Mucosa of stomach (tissue), 1 donor: ENCODE measurements around the gene PDE1A.

Experiments used
- H3K27me3 ChIP-seq: one replicate; pipeline ENCODE4 v1.7.0; 2013; ENCODE audit warnings: mild to moderate bottlenecking, low read length; ENCODE audit not compliant: control insufficient read depth, insufficient read depth
- H3K36me3 ChIP-seq: one replicate; pipeline ENCODE4 v1.7.0; 2013; ENCODE audit warnings: low read length; ENCODE audit not compliant: control insufficient read depth, insufficient read depth
- H3K4me1 ChIP-seq: one replicate; pipeline ENCODE4 v1.7.0; 2013; ENCODE audit warnings: mild to moderate bottlenecking, low read length; ENCODE audit not compliant: control insufficient read depth, insufficient read depth
- H3K4me3 ChIP-seq: one replicate; pipeline ENCODE4 v1.7.0; 2013; ENCODE audit warnings: low read length
- H3K9ac ChIP-seq: one replicate; pipeline ENCODE4 v1.7.0; 2013; ENCODE audit warnings: mild to moderate bottlenecking, low read length, moderate library complexity
- H3K9me3 ChIP-seq: one replicate; pipeline ENCODE4 v1.7.0; 2013; ENCODE audit warnings: mild to moderate bottlenecking, low read length, moderate library complexity; ENCODE audit not compliant: control insufficient read depth
- donor health status: Pancreatic carcinoma.

The PDE1A gene

GRCh38 chr2:182134201-182134600 is 292.6 kb downstream of the PDE1A start:
- Histone ChIP-seq H3K4me3 (no peak overlapping the region), H3K4me1 (no peaks in the 10 kb centered on the region), H3K9ac (no peak overlapping the region), H3K27me3 (no peaks in the 10 kb centered on the region), H3K36me3 (no peaks in the 10 kb centered on the region), H3K9me3 (no peaks in the 10 kb centered on the region)

- H3K4me1 ChIP-seq = no peaks in the 10 kb centered on the region
- no peaks in the 10 kb centered on the region for H3K9me3 ChIP-seq
Observed at GRCh38 chr2:182133195-182133891, 293.5 kb downstream of the PDE1A start.

GRCh38 chr2:182132605-182133004 is 294.2 kb downstream of the PDE1A start:
- no peaks in the 10 kb centered on the region for H3K27me3 ChIP-seq
- no peaks in the 10 kb centered on the region for H3K36me3 ChIP-seq
- H3K4me1 ChIP-seq = no peaks in the 10 kb centered on the region
- H3K9ac ChIP-seq = no peak overlapping the region
- H3K9me3 ChIP-seq = no peaks in the 10 kb centered on the region
- no peak overlapping the region for H3K4me3 ChIP-seq

More at GRCh38 chr2:182133195-182133891, 293.5 kb downstream of the PDE1A start:
- H3K27me3 ChIP-seq = no peaks in the 10 kb centered on the region
- H3K9ac ChIP-seq = no peak overlapping the region
- H3K4me3 ChIP-seq = no peak overlapping the region
- no peaks in the 10 kb centered on the region for H3K36me3 ChIP-seq

GRCh38 chr2:182128821-182129707 is 297.8 kb downstream of the PDE1A start:
- Histone ChIP-seq H3K36me3 (no peaks in the 10 kb centered on the region), H3K4me3 (no peak overlapping the region), H3K9ac (no peak overlapping the region), H3K27me3 (no peaks in the 10 kb centered on the region), H3K9me3 (no peaks in the 10 kb centered on the region), H3K4me1 (no peaks in the 10 kb centered on the region)

GRCh38 chr2:182117196-182117595 is 309.6 kb downstream of the PDE1A start:
- Histone ChIP-seq H3K27me3 (no peaks in the 10 kb centered on the region), H3K9ac (no peak overlapping the region), H3K36me3 (no peaks in the 10 kb centered on the region), H3K4me1 (no peaks in the 10 kb centered on the region), H3K4me3 (no peak overlapping the region), H3K9me3 (no peaks in the 10 kb centered on the region)

GRCh38 chr2:182116774-182117173 is 310.1 kb downstream of the PDE1A start:
- H3K27me3 ChIP-seq = no peaks in the 10 kb centered on the region
- H3K4me3 ChIP-seq = no peak overlapping the region
- no peak overlapping the region for H3K9ac ChIP-seq
- no peaks in the 10 kb centered on the region for H3K4me1 ChIP-seq
- H3K9me3 ChIP-seq = no peaks in the 10 kb centered on the region
- no peaks in the 10 kb centered on the region for H3K36me3 ChIP-seq

- no peaks in the 10 kb centered on the region for H3K9me3 ChIP-seq
- no peaks in the 10 kb centered on the region for H3K36me3 ChIP-seq
- H3K4me3 ChIP-seq = no peak overlapping the region
- H3K4me1 ChIP-seq = no peaks in the 10 kb centered on the region
- H3K27me3 ChIP-seq = no peaks in the 10 kb centered on the region
- no peak overlapping the region for H3K9ac ChIP-seq
Observed at GRCh38 chr2:182115258-182115657, 311.6 kb downstream of the PDE1A start.

GRCh38 chr2:182113334-182113733 is 313.5 kb downstream of the PDE1A start:
- Histone ChIP-seq H3K9me3 (no peaks in the 10 kb centered on the region), H3K27me3 (no peaks in the 10 kb centered on the region), H3K9ac (no peak overlapping the region), H3K4me3 (no peak overlapping the region), H3K36me3 (no peaks in the 10 kb centered on the region), H3K4me1 (no peaks in the 10 kb centered on the region)

GRCh38 chr2:182110347-182110746 is 316.5 kb downstream of the PDE1A start:
- H3K4me1 ChIP-seq = no peaks in the 10 kb centered on the region
- H3K4me3 ChIP-seq = no peak overlapping the region
- H3K27me3 ChIP-seq = no peaks in the 10 kb centered on the region
- H3K9ac ChIP-seq = no peak overlapping the region
- H3K36me3 ChIP-seq = no peaks in the 10 kb centered on the region
- H3K9me3 ChIP-seq = no peaks in the 10 kb centered on the region

GRCh38 chr2:182103526-182103925 is 323.3 kb downstream of the PDE1A start:
- no peaks in the 10 kb centered on the region for H3K4me1 ChIP-seq
- no peaks in the 10 kb centered on the region for H3K36me3 ChIP-seq
- H3K9me3 ChIP-seq = no peaks in the 10 kb centered on the region
- no peak overlapping the region for H3K9ac ChIP-seq
- no peak overlapping the region for H3K4me3 ChIP-seq
- H3K27me3 ChIP-seq = no peaks in the 10 kb centered on the region

- Histone ChIP-seq H3K4me3 (no peak overlapping the region), H3K9ac (no peak overlapping the region), H3K27me3 (no peaks in the 10 kb centered on the region), H3K9me3 (no peaks in the 10 kb centered on the region), H3K36me3 (no peaks in the 10 kb centered on the region), H3K4me1 (no peaks in the 10 kb centered on the region)
Observed at GRCh38 chr2:182101263-182101662, 325.6 kb downstream of the PDE1A start.

- no peak overlapping the region for H3K4me3 ChIP-seq
- no peaks in the 10 kb centered on the region for H3K4me1 ChIP-seq
- no peaks in the 10 kb centered on the region for H3K27me3 ChIP-seq
- H3K36me3 ChIP-seq = no peaks in the 10 kb centered on the region
- no peaks in the 10 kb centered on the region for H3K9me3 ChIP-seq
- no peak overlapping the region for H3K9ac ChIP-seq
Observed at GRCh38 chr2:182098648-182099047, 328.2 kb downstream of the PDE1A start.
